CD4-positive, alpha-beta T cell treated with Interleukin-15 for 4 hours (primary cell): ENCODE measurements around the gene IFI16.

Experiments
- DNase-seq: peaks from one replicate; pipeline ENCODE4 v3.0.0-alpha.2; 2020; ENCODE audit warnings: low spot score

Gene IFI16

GRCh38 chr1:159066108-159066507 is 56.4 kb downstream of the IFI16 start:
- DNase-seq, result no peak

- DNase-seq, result peak; percentile 57
Observed at GRCh38 chr1:159067699-159068621, 58.3 kb downstream of the IFI16 start.

- peak; percentile 29 for DNase-seq
Observed at GRCh38 chr1:159068886-159069285, 59.2 kb downstream of the IFI16 start.

DNA sequence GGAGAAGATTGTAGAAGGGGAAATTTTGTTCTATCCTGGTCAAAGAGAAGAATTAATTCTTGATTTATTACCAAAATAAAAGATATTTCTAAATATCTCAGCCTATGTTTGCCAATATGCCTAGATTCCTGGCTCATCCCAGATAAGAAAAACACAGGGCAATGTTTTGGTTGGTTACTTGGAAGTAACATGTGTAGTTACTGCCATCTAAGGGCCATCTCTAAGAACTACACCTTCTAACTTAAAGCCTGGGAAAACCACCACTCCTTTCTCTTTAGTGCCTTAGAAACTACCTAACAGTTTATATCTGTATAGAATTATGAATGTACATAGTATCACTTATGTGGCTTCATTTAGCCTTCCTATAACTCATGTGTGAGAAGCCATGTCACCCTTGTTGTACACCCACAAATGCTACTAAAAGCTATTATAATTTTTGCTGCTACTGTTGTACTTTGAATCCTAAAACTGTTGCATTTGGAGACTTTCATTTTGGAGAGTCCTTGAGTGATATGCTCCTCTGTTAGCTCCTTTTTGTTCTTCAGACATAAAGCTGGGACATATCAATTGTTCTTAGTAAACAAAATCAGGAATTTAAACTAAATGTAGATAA is 62.4 kb downstream of the IFI16 start:
- peak; percentile 60 for DNase-seq

DNA sequence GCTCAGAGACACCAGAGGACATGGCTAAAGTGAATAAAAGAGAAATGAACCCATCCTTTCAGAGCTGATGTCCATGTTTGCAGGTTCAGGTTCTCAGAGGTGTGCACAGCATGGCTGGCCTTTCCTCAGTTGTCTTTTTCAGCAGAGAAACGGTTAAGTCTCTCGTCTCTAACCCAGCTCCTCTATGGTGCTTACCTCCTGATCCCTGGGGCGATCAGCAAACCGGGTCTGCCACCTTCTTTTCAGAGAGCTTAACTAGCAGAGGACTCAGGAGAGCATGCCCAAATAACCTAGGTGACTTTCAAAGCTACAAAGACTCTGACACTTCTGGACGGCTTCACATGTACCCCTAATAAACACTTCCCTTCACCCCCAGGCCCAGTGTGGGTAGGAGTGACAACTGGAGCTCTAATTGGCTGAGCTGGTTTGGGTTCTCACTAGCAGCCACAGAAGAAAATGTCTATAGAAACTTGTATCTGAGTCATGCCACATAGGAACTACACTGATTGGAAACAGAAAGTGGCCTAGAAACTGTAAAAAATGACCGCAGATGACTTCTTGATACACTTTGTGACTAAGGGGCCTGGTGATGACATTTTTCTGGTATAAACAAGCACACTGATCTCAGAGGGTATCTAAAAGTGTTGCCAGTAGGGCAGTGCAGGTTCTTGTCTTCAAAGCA is 66.9 kb downstream of the IFI16 start, which contains the start of gene AIM2:
Gene AIM2 (minus strand): TSS at position 329 of the 682 bp plus-strand sequence. CDS start 3,267 bp downstream, outside the sequence.
- peak; percentile 89 for DNase-seq

DNA sequence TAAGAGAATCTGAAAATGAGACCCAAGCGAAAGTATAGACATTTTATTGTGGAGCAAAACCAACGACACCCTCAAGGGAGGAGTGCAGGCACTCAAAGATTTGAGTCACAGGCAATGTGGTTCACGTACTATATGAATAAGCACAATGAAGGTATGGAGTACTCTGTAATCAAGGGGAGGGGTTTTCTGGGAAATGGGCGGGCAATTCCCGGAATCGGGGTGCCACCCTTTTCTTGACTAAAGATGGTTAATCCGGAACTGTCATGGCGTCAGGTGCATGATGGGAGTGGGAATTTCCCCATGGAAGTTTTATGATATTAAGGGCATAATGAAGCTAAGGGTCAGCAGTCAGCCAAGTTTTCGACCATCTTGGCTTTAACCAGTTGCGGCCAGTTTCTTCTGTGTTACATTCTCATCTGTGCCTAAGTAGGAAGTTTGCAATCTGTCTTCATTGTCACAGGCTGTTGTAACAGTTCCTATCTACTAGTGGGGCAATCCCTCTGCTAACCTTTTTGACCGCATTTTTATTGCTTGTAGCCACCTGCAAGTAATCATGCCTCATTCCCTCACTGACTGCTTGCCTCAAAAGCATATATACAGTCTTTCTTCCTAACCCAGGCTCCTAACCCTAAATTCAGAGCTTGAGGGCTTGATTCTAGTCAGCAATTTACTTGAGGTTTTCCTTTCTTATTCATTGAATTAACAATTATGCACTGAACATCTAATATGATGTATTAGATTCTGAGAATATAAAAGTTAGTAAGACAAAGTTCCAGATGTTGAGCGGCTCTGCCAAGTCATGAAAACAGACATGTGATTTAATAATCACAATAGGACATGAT is 67.6 kb downstream of the IFI16 start:
- peak; percentile 99 for DNase-seq

GRCh38 chr1:159079525-159079924 is 69.8 kb downstream of the IFI16 start:
- no peak for DNase-seq

DNA sequence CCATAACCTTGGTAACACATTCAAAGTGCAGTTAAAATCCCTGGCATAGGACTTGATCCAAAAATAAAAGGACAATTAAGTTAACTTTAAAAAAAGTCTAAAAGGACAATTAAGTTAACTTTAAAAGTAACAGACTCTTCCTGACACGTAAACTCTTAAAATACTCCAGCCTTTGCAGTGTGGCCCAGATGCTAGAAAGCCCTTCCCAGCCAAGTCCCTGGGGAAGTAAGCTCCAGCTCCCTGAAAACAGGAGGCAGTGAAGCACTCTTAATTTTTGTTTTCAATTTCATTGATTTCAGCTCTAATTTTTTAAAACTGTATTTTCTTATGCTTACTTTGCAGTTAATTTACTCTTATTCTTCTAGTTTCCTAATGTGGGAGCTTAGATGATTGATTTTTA is 71.9 kb downstream of the IFI16 start:
- no peak for DNase-seq

DNA sequence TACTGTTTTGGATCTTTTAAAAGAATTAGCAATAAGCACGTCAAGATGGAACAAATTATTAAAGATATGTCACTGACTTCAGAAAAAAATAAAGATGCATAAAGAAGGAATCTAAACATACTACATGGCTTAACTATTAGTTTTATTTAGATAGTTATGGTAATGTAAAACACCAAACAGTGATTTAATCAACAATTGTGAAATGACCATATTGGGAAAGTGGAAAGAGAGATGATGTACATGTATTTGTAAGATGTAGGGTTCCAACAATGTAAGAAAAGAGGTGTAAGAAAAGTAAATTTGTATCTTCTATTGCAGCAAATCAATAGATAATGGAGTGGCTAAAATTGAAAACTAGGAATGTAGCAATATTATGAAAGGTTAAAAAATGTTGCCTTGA is 73.3 kb downstream of the IFI16 start:
- DNase-seq, result no peak

GRCh38 chr1:159084152-159084551 is 74.4 kb downstream of the IFI16 start:
- DNase-seq, result no peak

- no peak for DNase-seq
Observed at GRCh38 chr1:159084867-159085266, 75.2 kb downstream of the IFI16 start.

GRCh38 chr1:159088050-159088449 is 78.3 kb downstream of the IFI16 start:
- DNase-seq, result no peak

- DNase-seq, result no peak
Observed at GRCh38 chr1:159088546-159089183, 79.0 kb downstream of the IFI16 start.

- DNase-seq, result peak; percentile 60
Observed at GRCh38 chr1:159089184-159089791, 79.6 kb downstream of the IFI16 start.

- no peak for DNase-seq
Observed at GRCh38 chr1:159090286-159091179, 80.8 kb downstream of the IFI16 start.

- no peak for DNase-seq
Observed at GRCh38 chr1:159091180-159091560, 81.5 kb downstream of the IFI16 start.

DNA sequence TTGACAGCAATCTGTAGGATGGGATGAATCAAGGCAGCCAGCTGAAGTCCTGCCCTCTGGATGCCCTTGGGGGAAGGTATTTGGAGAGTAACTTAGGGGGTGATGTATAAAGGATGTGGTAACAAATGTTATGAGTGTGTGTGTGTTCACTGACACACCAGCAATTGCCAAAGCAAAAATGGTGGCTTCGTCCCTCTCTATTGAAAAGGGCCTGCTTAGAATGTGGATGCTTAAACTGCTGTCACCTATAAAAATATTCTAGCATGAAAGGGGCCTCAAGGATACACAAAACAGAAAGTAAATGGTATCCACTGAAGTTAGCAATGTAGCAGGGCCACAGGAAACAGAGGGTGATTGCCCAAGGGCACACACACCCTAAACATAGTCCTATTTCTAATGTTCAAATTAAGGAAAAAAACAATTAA is 81.9 kb downstream of the IFI16 start:
- DNase-seq, result no peak

DNA sequence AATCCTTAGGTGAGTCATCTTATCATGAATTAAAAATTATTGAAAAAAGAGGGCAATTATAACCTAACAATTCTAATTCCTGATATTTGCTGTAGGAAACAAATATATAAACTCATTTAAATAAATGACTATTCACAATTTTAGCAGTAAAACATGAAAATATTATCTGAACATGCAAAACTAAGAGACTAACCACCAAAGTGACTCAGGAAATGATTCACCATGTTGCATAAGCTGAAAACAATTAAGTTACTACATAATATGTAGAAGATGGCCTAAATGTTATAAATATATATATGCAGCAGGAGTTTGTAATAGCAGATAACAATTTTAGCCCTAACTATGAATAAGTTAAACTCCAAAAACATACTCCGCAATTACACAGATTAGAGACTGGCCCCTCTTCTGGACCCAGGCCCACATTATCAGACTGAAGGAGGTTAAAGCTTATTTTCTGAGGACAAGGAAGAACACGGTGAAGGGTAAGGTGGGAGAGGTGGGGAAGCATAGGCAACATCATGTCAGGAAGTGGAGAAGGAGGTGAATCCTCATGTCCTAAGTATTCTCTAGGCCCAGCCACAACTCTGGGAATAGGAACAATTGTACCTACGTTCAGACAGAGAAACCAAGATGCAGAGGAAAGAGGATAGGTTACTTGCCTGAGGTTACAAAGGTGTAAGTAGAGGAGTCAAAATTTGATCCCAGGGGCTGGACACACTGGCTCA is 82.5 kb downstream of the IFI16 start:
- DNase-seq, result no peak

- DNase-seq, result no peak
Observed at GRCh38 chr1:159098596-159098995, 88.9 kb downstream of the IFI16 start.
